Measurements from ENCODE around the gene FLT3LG. TPM values are rescaled to one million over a fixed set of nuclear protein-coding genes. Genes with fewer than 3 reads are reported as not detected.

The FLT3LG gene
- total and polyA plus RNA-seq, 2 of the 8 experiments (the other 6 are each of a cell fraction or from before 2014, with no cell fraction given), result 1.6 to 3.2 TPM

DNA sequence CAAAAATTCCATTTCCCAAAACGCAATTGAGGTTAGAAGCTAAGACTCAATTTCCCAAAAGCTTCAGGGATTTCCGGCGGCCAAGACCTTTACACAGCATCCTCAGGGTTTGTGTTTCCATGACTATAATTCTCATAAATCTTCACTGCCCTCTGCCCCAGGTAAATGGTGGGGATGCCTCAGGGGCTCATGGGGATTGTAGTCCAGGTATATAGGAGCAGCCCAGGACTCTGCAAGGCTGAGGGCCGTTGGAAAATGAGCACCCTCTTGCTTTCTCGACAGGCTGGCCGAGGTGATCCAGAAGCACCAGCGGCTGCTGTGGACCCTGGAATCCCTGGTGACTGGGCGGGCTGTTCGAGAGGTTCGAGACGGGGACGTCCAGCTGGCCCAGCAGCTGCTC lies 14.6 kb upstream of the FLT3LG start:
- no peaks in the 10 kb centered on the region for H3K23me2 ChIP-seq (ENCODE audit: low read depth, low read length)
- H3K36me3 ChIP-seq (ENCODE audit: control insufficient read depth in 2 of 4, insufficient read depth in 4 of 4, low read length in 3 of 4), result peaks cover 0 to 10% (median 2%) of the 10 kb centered on the region in 4 experiments; a peak in 4 of 8 replicates
- TF ChIP-seq, protein P1, sequence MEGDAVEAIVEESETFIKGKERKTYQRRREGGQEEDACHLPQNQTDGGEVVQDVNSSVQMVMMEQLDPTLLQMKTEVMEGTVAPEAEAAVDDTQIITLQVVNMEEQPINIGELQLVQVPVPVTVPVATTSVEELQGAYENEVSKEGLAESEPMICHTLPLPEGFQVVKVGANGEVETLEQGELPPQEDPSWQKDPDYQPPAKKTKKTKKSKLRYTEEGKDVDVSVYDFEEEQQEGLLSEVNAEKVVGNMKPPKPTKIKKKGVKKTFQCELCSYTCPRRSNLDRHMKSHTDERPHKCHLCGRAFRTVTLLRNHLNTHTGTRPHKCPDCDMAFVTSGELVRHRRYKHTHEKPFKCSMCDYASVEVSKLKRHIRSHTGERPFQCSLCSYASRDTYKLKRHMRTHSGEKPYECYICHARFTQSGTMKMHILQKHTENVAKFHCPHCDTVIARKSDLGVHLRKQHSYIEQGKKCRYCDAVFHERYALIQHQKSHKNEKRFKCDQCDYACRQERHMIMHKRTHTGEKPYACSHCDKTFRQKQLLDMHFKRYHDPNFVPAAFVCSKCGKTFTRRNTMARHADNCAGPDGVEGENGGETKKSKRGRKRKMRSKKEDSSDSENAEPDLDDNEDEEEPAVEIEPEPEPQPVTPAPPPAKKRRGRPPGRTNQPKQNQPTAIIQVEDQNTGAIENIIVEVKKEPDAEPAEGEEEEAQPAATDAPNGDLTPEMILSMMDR (IDR thresholded peaks at IDR 0.05; ENCODE audit: control extremely low read depth in 1 of 3, insufficient read depth in 1 of 3, low read depth in 1 of 3, low read length in 3 of 3), result peak in 1 of 3 experiments; percentile 16; a peak in 1 of 4 replicates
- 0 out of 2 replicates have a peak, but pooled peaks have one; percentile 13 for TF ChIP-seq SIX5 (IDR thresholded peaks at IDR 0.05; ENCODE audit: low read depth, low read length)
- TF ChIP-seq, protein P2, sequence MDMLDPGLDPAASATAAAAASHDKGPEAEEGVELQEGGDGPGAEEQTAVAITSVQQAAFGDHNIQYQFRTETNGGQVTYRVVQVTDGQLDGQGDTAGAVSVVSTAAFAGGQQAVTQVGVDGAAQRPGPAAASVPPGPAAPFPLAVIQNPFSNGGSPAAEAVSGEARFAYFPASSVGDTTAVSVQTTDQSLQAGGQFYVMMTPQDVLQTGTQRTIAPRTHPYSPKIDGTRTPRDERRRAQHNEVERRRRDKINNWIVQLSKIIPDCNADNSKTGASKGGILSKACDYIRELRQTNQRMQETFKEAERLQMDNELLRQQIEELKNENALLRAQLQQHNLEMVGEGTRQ (IDR thresholded peaks at IDR 0.05; ENCODE audit: low read length), result no peak
- no peak for FAIRE-seq
- WGBS, 2 experiments (ENCODE audit: extremely low coverage in 1 of 2, insufficient coverage in 1 of 2, insufficient read length in 1 of 2, insufficient replicate concordance in 2 of 2, low coverage in 1 of 2, low lambda C conversion rate in 2 of 2, missing lambda C conversion rate in 1 of 2), result 92% methylated on average over 12 of the region's 12 CpGs; no CpG with 5 or more reads in 1 of the 2 experiments
- no peaks in the 10 kb centered on the region; the same call in 1 of the 2 replicates for H3K79me1 ChIP-seq (ENCODE audit: low read depth, low read length)
- H4K5ac ChIP-seq (ENCODE audit: insufficient read length, low read depth, low read length), result no peak overlapping the region
- peaks cover 0 to 5% of the 10 kb centered on the region in 2 experiments; a peak in 1 of 4 replicates for H3K79me2 ChIP-seq (ENCODE audit: control insufficient read depth in 1 of 2, insufficient read depth in 2 of 2, low read length in 2 of 2)
- no peak overlapping the region for H3K4ac ChIP-seq (replicated peaks; ENCODE audit: insufficient read length, low read depth, low read length)
- no peaks in the 10 kb centered on the region; a peak in 1 of 7 replicates for H3K4me1 ChIP-seq (replicated peaks in 1 of 4; ENCODE audit: control insufficient read depth in 3 of 4, insufficient read depth in 4 of 4, low read length in 3 of 4)
- no peaks in the 10 kb centered on the region for H3K9me3 ChIP-seq (ENCODE audit: insufficient read depth in 2 of 2, low read depth in 1 of 2, low read length in 1 of 2)
- H3K9ac ChIP-seq (replicated peaks in 1 of 4; ENCODE audit: extremely low read depth in 1 of 4, low read depth in 3 of 4, low read length in 3 of 4), result no peak overlapping the region
- no peaks in the 10 kb centered on the region for H4K20me1 ChIP-seq (replicated peaks in 1 of 2; ENCODE audit: control insufficient read depth in 1 of 2, insufficient read depth in 2 of 2, low read length in 2 of 2)
- no peak overlapping the region for H3K27ac ChIP-seq (ENCODE audit: low read depth, low read length)
- H2BK15ac ChIP-seq (ENCODE audit: low read length), result no peak overlapping the region
- H2AFZ ChIP-seq (ENCODE audit: low read length), result no peak overlapping the region
- ChIA-PET CTCF (ENCODE audit: partially characterized antibody) (interaction anchor here (0.6 to 4.8 kb wide), 7 partner anchors 10 to 225 kb away, joined by 3 to 28 read pairs (median 4); partner anchors contain the start of gene FLT3LG), POLR2A (ENCODE audit: partially characterized antibody) (interaction anchor here (1.0 to 3.2 kb wide), 6 partner anchors 8 to 38 kb away, joined by 3 to 15 read pairs (median 5); partner anchors contain the start of gene PIH1D1)
- no peak overlapping the region for H3K4me2 ChIP-seq (ENCODE audit: insufficient read depth in 1 of 2, low read depth in 2 of 2, low read length in 2 of 2)
- H2BK5ac ChIP-seq (ENCODE audit: low read depth, low read length), result no peak overlapping the region
- H3K27me3 ChIP-seq (replicated peaks in 1 of 4; ENCODE audit: control insufficient read depth in 3 of 4, extremely low read depth in 1 of 4, insufficient read depth in 3 of 4, low read length in 3 of 4), result no peaks in the 10 kb centered on the region
- DNase-seq (ENCODE audit: low read depth in 1 of 2, low spot score in 2 of 2), result no peak
- no peak overlapping the region for H3K56ac ChIP-seq (replicated peaks; ENCODE audit: insufficient read length, low read depth, low read length)
- no peak overlapping the region for H4K8ac ChIP-seq (ENCODE audit: extremely low read depth, insufficient read depth, low read length)
- H3K14ac ChIP-seq (ENCODE audit: insufficient read length), result no peak overlapping the region
- no peak overlapping the region for H2BK12ac ChIP-seq (ENCODE audit: low read depth, low read length)
- no peak overlapping the region for H2BK20ac ChIP-seq (ENCODE audit: low read length)
- no peak overlapping the region for H2BK120ac ChIP-seq (replicated peaks; ENCODE audit: low read depth, low read length)
- no peak overlapping the region for H2AK5ac ChIP-seq (ENCODE audit: low read depth, low read length)
- no peak overlapping the region for H3K18ac ChIP-seq (ENCODE audit: extremely low read depth, low read length)
- no peak overlapping the region for H4K91ac ChIP-seq (replicated peaks; ENCODE audit: insufficient read length, low read length)
- no peak overlapping the region for H3K23ac ChIP-seq (ENCODE audit: insufficient read length)
- H3K4me3 ChIP-seq (ENCODE audit: extremely low read depth in 1 of 4, insufficient read depth in 2 of 4, low read depth in 3 of 4, low read length in 4 of 4), result no peak overlapping the region

Measured in H1 (cell line).